Cardiac septum (tissue), 1 donor: ENCODE results near the gene ANKRD39. TPM values are rescaled to one million over a fixed set of nuclear protein-coding genes. Genes with fewer than 3 reads are reported as not detected.

Source experiments
- DNase-seq: peaks from one replicate; pipeline ENCODE4 v3.0.0-alpha.2; 2020; ENCODE audit warnings: low spot score
- intact Hi-C: fragments of 100-400 bp; cut with DNase I; formaldehyde crosslinking; loops from one replicate; pipeline ENCODE4 v1.14.0; 2022
- total RNA-seq: library from RNA; stranded (reverse); fragmentation: NEBNext Ultra II Directional; extraction: Animal tissue kit (Norgen Biotek cat#: 25700); gene quantifications from one replicate; pipeline ENCODE4 v1.2.1, GENCODE V29; 2021
- donor health status: DM: no; HTN: no; CAD: no.

The ANKRD39 gene
- total RNA-seq, 1 donor from 2014 or later = 15.2 TPM

DNA sequence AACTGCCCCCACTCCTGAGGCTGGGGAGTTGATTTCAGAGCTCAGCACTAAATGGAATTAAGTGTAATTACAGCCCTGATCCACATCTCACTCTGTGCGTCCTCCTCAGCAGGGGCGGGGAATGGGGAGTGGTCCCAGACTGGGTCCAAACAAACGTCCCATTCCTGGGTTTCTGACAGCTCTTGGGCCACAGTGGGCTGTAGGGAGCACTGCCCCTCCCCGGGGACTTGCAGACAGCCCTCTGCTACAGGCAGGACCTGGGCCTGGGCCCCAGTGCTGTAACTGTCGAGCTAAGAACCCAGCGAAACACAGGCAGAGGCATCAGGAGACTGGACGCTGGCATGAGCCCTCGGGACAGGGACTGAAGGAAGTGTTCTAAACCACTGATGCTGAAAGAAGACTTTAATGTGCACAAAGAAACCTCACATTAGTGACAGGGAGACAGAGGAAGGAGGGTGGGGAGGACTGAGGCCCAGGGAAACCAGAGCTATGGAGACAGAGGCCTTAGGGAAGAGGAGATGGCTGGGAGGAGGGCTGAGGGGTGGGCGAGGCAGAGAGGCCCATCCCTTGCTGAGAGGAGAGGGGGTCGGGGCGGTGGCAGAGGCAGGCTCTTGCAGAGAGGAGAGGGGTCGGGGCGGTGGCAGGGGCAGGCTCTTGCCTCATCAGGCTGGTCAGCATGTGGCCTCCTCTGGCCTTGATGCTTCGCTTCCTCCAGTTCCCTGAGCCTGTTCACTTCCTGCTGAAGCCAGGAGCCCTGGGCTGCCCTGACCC is 17.9 kb upstream of the ANKRD39 start:
- no peak for DNase-seq
- intact Hi-C loops = no loop called here

DNA sequence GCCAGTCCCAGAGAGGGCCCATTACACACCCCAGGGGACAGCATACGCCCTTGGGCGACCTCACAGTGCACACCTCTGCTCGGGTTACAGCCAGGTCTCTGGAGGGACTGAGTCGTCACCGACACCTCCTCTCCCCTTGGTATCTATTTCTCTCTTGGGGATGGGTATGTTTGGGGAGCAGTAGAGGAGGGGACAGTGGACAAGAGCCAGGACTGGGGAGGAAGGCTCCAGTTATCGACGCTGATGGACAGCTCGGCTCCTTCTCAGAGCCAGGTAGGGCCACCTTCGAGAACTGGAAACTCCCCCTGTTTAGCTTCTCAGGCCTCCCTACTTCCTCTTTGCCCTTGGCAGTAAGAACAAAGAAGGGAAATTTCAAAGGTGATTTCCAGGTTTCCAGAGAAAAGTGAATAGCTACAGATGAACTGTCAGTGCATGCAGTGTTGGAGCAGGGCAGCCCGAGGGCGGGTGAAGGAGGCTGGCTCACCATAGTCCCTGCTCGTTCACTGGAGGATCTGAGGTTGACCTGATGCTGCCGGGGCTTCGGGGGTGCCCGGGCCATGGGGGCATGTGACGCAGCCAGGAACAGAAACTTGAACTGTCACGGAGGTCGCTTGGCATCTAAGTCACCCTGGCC is 16.5 kb upstream of the ANKRD39 start:
- no peak for DNase-seq
- intact Hi-C loops = no loop called here

DNA sequence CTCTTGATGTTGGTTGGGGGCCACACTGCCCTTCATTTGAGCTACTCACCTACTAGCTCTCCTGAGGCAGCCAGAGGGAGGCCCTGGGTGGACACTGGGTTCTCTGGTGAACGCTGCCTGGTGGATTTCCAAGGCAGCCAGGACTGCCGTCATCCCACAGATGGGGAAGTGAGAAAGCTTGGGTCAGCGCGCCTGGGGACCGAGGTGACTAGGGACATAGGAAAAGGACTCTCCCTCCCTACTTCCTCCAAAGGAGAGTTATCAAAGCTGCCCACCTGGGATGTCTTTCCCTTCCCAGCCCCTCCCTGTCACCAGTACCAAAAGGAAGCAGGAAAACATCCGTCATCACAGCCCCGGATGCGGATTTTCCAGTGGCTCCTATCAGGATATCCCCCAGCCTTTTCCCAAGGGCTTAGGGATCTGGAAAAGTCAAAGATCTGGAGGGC is 15.9 kb upstream of the ANKRD39 start:
- intact Hi-C loops = no loop called here
- DNase-seq = no peak

DNA sequence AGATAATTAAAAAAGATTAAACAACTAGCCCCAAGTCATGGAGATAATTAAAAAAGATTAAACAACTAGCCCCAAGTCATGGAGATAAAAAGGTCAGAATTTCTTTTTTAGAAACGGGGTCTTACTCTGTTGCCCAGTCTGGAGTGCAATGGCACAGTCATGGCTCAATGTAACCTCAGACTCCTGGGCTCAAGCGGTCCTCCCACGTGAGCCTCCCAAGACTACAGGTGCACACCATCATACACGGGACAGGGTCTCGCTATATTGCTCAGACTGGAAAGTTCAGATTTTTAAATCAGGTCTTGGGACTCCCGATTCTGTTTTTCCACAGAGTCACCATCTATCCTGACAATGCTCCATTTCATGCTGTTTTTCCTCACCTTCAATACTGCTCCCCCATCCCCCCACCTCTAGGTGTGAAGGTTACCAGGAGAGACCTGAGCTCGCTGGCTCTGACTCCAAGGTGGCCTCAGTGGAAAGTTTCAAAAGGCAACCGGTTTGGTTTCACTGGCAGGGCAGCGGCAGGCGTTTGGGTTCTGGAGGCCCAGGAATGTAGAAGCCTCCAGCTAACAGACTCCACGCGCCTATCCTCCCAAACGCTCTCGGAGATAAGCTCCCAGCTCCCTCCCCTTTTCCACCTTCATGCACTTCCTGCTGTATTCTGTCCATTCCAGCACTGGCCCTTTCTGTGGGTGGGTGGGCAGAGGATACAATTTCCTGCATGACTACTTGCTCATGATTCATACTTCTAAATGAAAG is 15.0 kb upstream of the ANKRD39 start:
- intact Hi-C loops = no loop called here
- no peak for DNase-seq

DNA sequence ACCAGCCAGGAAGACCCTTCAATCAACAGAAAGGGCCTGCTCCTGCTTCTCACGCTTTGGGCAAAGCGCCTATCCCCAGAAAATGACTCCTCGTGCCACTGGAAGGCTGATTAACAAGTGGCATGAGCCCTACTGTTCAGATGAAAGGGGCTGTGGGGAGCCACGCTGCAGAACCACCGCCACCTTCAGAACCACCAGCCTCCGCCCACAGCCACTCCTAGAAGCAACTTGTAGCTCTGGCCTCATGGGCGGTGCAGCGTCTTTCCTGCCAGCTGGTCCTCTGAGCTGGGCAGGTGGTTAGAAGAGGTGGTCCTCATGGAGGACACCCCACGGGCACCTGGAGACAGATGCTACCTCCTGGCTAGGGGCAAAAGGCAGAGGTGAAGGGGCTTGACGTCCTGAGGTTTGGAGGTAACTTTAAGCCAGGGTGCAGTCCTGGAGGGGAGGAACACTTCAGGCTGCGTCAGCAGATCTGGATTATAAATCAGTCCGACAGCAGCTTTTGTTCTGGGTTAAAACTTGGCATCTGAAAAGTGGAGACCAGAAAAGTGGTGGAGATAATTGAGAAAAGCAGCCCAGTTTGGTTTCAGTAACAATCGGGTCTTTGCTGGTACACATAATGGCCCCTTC is 12.9 kb upstream of the ANKRD39 start:
- no peak for DNase-seq
- intact Hi-C loops = no loop called here

DNA sequence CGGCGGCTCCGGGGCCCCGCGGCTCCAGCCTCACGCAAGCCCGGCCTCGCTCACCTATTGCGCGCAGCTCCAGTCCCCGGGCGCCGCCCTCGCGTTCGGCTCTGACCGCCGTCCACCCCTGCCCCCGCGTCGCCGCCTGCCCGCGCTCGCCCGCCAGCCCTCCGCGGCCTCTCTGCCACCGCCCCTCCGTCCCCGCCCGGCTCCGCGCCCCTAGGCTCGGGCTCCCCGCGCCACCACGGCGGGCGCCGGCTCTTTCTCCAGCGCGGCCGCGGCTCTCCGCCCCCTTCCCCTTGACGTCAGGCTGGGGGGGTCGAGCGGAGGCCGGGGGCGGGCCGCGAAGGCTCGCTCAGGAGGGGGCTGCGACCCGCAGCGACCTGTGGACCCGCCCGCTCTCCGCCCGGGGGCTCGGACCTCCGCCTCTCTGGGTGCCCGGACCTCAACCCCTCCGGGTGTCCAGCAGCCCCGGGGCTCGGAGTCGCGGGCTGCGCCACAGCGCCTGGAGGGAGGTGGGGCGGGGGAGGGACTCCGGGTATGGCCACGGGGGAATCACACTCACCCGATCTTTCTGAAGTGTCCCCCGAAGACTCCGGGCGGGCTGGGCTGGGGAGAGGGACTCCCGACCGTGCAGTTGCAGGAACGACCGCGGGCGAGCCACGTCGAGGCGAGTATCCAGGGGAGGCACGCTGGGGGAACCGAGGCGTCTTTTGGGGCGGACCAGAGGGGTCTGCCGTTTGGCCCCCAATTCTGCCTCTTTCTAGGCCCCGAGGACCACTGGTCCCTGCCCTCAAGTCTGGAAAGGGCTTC is 12.2 kb upstream of the ANKRD39 start, which contains the start of gene SEMA4C:
TSS of gene SEMA4C (minus strand) at position 259 of the 804 bp plus-strand sequence. CDS start 2,194 bp downstream, outside the sequence.
- DNase-seq = peak; percentile 84
- intact Hi-C loops = loop anchor here (1.0 to 5.0 kb wide), 2 partner anchors 37 to 233 kb away; partner anchors contain the start of gene KANSL3

DNA sequence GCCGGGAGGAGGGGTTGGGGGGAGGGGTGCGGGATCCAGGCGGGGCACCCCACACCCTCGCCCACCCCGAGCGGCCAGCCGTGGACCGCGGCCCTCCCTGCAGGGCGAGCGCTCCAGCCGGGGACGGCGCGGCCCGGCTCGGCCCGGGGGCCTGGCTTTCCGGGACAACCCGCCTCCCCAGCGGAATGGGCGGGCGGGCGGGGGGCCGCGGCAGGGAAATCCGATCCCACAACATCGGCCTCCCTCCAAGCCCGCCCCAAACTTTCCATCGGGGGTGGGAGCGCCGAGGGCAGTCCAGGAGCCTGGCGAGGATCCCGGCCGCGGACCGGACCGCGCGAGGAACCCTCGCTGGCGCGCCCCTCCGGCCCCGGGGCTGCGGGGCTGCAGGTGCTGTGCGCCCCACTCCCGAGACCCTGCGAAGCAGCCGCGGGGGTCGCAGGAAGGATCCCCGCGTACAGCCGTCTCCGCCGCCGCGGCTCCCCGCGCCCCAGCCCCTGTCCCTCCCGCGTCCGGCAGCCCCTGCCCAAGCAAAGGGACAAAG is 11.5 kb upstream of the ANKRD39 start:
- intact Hi-C loops = loop anchor here (1.0 to 5.0 kb wide), 2 partner anchors 38 to 232 kb away; partner anchors contain the start of gene KANSL3
- DNase-seq = peak; percentile 87

DNA sequence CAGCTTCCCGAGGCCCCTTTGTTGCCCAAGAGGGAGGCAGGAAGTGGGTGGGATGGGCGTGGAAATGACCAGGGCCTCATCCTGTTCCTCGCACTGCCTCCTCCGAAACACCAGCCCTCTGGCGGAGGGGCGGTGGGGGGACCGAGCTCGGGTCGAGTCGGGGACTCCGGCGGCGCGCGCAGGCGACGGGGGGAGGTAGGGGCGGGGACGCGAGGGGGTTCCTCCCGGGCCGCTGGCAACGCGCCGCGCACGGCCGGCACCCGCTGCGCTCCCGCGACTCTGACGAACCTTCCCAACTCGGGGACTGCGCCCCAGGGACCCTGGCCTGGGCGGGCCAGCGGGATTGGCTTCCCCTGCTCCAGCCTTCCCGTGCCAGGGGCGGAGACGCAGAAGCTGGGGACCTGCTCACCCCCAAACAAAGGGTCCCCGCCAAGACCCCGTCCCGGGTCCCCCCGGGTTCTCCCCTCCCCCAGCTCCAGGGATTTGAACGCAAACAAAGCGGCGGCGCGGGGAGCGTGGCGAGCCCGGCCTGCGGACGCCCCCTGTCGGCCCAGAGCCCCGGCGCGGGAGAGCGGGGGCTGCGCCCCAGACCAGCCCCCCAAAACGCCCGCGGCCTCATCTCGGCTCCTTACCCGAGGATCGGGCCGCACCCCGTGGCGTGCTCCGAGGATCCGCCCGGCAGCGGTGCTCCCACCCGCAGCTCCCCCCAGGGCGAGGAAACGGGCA is 10.9 kb upstream of the ANKRD39 start:
- peak; percentile 90 for DNase-seq
- intact Hi-C loops = loop anchor here (1.0 to 5.0 kb wide), 2 partner anchors 39 to 231 kb away; partner anchors contain the start of gene KANSL3

DNA sequence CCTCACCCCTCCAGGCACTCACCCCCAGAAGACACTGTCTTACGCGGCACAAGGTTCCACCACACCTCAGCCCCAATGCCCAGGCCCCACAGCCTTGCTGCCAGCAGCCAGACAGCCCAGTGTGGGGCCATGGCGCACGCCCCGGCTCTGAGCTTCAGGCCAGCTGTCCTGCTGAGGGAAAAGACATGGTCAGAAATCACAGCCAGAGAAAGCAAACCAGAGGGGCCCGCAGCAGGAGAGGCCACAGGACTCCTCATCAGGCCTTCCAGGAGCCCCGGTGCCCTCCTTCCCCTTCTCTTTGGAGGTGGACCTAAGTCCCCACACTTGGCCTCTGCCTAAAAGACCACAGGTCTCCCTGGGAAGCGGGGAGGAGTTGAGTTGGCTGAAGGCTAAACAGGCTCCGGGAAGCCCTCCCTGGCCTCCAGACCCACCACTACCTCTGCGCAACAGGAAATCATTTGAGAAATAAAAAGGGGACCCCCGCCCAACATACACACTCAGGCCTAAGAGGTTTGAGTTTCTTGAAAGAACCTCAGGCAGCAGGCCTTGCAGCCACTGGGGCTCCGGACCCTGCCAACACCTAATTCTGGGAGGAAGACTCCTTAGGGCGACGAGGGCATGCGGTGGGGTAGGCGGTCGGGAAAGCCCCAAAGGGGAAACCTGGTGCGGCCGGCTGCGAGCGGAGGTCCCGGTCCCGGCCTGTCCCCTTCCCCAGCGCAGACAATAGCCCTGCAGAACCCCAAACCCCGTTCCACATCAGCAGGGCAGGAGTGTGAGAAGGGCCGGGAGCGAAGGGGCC is 10.1 kb upstream of the ANKRD39 start:
- no peak for DNase-seq

DNA sequence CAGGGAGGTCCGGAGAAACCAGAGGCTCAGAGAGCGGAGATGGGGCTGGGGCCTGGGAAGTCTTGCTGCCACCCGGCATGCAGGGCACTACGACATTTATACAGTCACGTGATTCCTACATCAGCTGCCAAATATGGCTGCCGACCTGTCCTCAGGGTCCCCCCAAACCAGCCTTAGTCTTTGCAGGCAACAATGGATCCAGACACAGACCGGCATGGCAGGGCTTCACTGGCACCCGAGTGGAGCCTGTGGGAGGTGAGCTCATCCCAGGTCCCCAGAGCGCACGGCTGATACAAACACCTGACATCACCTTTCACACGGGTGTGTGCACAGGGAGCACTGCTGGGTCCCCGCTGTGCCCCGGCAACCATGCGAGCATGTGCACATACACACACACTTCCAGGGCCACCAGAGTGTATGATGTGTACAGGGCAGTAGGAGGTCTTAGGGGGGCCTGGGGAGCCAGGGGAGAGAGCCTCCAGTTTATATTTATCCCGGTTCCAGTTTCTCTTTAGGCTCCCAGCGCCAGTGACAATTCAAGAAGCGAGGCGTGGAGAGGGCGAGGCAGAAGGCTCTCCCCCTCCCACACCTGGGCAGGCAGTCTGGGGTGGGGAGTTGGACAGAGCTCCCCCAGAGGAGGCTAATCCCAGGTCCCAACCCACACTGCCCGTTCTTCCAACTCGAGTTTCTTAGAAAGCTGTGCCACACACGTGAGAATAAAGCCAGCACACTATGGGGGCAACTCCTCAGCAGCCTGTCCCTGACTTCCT is 9.4 kb upstream of the ANKRD39 start:
- DNase-seq = no peak
- intact Hi-C loops = loop anchor here (5.0 kb wide), 1 partner anchor 230 kb away; the partner anchor contains the start of gene KANSL3

More for the DNA sequence above, 10.1 kb upstream of the ANKRD39 start:
- intact Hi-C loops = loop anchor here (5.0 kb wide), 1 partner anchor 231 kb away; the partner anchor contains the start of gene KANSL3

DNA sequence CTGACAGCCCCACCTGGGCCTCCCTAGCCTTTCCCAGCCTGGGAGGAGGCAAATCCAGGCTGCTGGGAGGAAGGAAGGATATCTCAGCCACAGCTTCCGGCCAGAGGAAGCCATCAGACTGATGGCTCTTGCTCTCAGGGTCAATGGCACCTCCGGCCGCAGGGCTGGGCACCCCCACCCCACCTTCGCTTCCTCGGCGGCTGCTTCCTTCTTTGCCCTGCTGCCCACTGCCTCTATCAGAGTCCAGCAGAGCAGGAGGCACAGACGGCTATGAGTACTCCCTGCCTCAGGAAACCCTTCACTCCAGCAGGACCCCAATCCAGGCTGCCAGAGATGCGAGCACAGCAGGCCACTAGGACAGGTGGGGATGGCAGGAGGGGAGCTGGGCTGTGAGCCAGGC is 8.8 kb upstream of the ANKRD39 start:
- intact Hi-C loops = loop anchor here (5.0 kb wide), 1 partner anchor 229 kb away; the partner anchor contains the start of gene KANSL3
- no peak for DNase-seq

DNA sequence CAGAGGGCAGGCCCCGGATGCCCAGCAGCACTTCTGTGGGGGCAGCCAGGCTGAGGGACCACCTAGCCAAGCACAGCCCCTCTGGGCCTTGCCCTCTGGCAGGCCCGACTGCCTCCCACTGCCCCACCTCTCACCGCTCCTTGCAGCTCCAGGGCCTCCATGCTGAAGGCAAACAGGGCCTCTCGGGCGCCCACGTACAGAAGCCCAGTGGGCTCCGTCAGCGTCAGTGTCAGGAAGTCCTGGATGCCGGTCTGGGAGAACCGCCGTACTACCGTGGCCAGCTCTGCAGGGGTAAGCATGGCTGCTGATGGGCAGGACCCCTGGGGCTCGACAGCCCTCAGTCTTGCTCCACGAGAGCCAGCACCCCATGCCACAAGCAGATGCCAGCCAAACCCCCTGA is 8.3 kb upstream of the ANKRD39 start:
- intact Hi-C loops = loop anchor here (5.0 kb wide), 1 partner anchor 229 kb away; the partner anchor contains the start of gene KANSL3
- DNase-seq = no peak

DNA sequence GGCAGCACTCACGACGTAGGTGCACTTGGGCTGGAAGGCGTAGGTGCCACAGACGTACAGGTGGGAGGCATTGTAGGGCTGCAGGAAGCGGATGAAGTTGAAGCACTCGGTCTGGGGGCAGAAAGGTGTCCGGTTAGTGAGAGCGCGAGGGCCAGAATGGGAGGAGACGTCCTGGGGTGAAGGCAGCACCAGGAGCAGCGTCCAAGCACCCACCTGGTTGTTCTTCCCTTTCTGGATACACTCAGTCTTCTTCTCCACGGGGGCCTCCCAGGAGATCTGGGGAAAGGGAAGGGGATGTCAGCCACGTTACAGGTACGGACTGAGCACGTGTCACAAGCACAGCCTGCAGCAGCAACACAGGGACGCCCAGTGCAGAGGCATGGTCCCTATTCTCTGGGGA is 7.8 kb upstream of the ANKRD39 start:
- intact Hi-C loops = loop anchor here (5.0 kb wide), 1 partner anchor 228 kb away; the partner anchor contains the start of gene KANSL3
- DNase-seq = no peak

DNA sequence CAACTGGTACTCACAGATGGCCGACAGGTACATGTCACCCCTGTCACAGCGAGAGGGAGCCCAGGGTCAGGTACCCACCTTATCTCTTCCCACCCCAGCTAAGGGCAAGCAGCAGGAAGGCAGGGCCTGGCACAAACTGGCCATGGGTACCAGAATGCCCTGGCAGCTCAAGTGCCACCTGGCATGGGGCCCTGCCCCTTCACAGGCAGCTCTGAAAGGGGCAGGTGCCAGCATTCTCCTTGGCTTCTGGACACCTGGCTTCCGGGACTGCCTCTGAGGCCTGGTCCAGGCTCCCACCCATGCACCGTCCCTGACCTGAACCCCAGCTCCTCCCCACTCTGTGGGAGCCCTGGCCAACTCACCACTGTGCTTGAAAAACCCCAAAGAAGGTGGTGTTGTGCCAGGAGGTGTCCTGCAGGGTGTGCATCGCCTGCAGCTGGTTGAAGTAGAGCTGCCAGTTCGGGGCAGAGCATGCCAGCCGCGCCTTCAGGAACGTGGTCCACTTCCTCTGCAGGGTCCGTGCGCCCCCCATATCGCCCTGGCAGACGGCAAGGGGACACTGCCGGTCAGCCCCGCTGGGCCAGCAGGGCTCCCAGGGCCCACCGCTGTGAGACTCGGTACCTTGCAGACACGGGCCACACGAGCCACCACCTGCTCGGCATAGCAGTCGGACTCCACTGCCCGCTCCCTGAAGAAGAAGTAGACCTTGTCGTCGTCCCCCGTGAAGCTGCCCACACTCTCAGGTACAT is 6.7 kb upstream of the ANKRD39 start:
- intact Hi-C loops = loop anchor here (5.0 kb wide), 1 partner anchor 227 kb away; the partner anchor contains the start of gene KANSL3
- DNase-seq = no peak
